ENCODE data around the gene PXDC1.

PXDC1 gene

DNA sequence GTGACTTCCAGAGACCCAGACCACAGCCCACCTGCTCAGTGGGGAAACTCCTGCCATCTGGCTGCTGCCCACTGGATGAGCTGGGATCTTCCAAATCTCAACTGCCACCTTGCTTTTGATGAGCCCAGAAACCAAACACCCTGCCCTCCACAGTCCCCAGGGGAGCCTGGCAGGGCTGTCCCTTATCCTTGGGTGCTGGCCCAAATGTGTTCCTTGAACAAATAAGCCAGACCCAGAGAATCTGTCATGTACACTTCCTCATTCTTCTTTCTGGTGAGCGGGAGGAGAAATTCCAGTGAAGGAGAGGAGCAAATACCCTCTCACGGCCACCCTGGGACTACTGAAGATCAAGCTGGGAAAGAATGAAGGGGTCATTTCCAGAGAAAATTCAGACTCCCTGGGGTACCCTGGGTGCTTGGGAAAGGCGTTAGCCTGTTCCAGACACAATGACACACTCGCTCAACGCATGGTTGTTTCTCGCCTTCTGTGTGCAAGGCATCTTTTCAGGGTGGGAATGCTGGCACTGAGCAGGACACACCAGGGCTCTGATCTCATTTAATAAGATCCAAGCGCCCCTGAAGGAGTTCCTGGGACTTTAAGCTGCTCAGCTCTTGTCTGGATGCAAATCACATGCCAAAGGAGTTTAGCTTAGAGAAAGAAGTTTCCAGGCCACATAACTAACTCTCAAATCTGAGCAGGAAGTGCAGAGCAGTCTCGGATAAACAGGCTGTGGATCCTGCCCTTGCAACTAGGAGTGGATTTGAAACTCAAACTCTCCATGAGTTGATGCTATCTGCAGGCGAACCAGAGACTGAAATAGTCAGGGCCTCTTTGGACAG is 38.5 kb downstream of the PXDC1 start:
- no peak for DNase-seq (ENCODE audit: low spot score in 2 of 2)
- Mint-ChIP-seq H3K27me3 (peaks cover 11% of the 10 kb centered on the region), H3K9me3 (no peaks in the 10 kb centered on the region), H3K4me1 (no peaks in the 10 kb centered on the region), H3K36me3 (ENCODE audit: insufficient read depth) (no peaks in the 10 kb centered on the region), H3K4me3 (no peak overlapping the region), H3K27ac (ENCODE audit: low read depth) (no peak overlapping the region)
- ATAC-seq (replicated peaks; ENCODE audit: extremely low read depth, poor library complexity, severe bottlenecking) = no peak

DNA sequence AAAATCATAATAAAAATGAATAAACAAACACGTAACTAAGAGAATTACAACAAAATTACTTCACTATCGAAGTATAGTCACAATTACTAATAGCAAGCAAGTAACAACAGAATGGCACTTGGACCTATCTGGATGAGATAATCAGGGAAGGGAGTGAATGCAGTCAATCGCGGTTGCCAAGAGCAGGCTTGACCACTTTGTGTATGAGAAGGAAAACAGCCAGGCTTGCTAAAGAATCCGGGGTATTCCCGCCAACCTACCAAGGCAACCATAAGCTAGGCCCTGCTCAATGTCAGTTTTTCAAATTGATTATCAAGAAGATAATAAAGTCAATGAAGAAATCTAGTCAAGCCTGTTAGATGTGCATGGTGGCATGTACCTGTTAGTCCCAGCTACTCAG is 39.7 kb downstream of the PXDC1 start:
- H3K36me3 Mint-ChIP-seq (ENCODE audit: insufficient read depth) = no peaks in the 10 kb centered on the region
- no peak overlapping the region for H3K4me3 Mint-ChIP-seq
- no peak for DNase-seq (ENCODE audit: low spot score in 2 of 2)
- H3K27ac Mint-ChIP-seq (ENCODE audit: low read depth) = no peak overlapping the region
- H3K4me1 Mint-ChIP-seq = no peaks in the 10 kb centered on the region
- no peaks in the 10 kb centered on the region for H3K9me3 Mint-ChIP-seq
- no peak for ATAC-seq (replicated peaks; ENCODE audit: extremely low read depth, poor library complexity, severe bottlenecking)
- peaks cover 16% of the 10 kb centered on the region for H3K27me3 Mint-ChIP-seq

- Mint-ChIP-seq H3K27ac (ENCODE audit: low read depth) (no peak overlapping the region), H3K27me3 (peaks cover 21% of the 10 kb centered on the region), H3K4me3 (no peak overlapping the region), H3K9me3 (no peaks in the 10 kb centered on the region), H3K36me3 (ENCODE audit: insufficient read depth) (no peaks in the 10 kb centered on the region), H3K4me1 (no peaks in the 10 kb centered on the region)
- DNase-seq (ENCODE audit: low spot score in 2 of 2) (no peak), ATAC-seq (replicated peaks; ENCODE audit: extremely low read depth, poor library complexity, severe bottlenecking) (no peak)
Measured at GRCh38 chr6:3710403-3710802, 41.1 kb downstream of the PXDC1 start.

DNA sequence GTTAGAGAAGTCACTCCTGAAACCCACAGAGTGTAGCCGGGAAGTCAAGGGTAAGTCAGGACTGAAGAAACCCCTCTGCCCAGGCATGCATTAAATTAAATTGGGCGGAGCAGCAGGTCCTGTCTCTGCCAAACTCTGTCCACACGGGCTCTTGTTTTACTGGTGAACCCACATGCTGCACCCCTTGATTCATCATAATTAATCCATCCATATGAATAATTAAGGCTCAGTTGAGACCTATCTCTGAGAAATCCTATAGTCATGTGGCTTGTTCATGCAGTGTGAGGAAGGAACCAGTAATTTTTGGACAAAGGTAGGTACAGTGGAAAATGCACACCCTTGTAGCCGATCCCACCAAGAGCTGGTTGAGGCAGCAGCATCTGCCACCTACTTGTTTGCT is 43.0 kb downstream of the PXDC1 start:
- Mint-ChIP-seq H3K4me3 (no peak overlapping the region), H3K4me1 (no peaks in the 10 kb centered on the region), H3K36me3 (ENCODE audit: insufficient read depth) (no peaks in the 10 kb centered on the region), H3K27me3 (peaks cover 37% of the 10 kb centered on the region), H3K9me3 (no peaks in the 10 kb centered on the region), H3K27ac (ENCODE audit: low read depth) (no peak overlapping the region)
- ATAC-seq (replicated peaks; ENCODE audit: extremely low read depth, poor library complexity, severe bottlenecking) (no peak), DNase-seq (ENCODE audit: low spot score in 2 of 2) (no peak)

- ATAC-seq (replicated peaks; ENCODE audit: extremely low read depth, poor library complexity, severe bottlenecking) (no peak), DNase-seq (ENCODE audit: low spot score in 2 of 2) (no peak)
- Mint-ChIP-seq H3K4me1 (no peaks in the 10 kb centered on the region), H3K9me3 (no peaks in the 10 kb centered on the region), H3K4me3 (no peak overlapping the region), H3K36me3 (ENCODE audit: insufficient read depth) (no peaks in the 10 kb centered on the region), H3K27me3 (peaks cover 43% of the 10 kb centered on the region), H3K27ac (ENCODE audit: low read depth) (no peak overlapping the region)
Measured at GRCh38 chr6:3707751-3708412, 43.6 kb downstream of the PXDC1 start.

GRCh38 chr6:3707024-3707423 is 44.5 kb downstream of the PXDC1 start:
- ATAC-seq (replicated peaks; ENCODE audit: extremely low read depth, poor library complexity, severe bottlenecking) (no peak), DNase-seq (ENCODE audit: low spot score in 2 of 2) (no peak)
- Mint-ChIP-seq H3K4me1 (no peaks in the 10 kb centered on the region), H3K9me3 (no peaks in the 10 kb centered on the region), H3K4me3 (no peak overlapping the region), H3K36me3 (ENCODE audit: insufficient read depth) (no peaks in the 10 kb centered on the region), H3K27ac (ENCODE audit: low read depth) (no peak overlapping the region), H3K27me3 (peaks cover 51% of the 10 kb centered on the region)

DNA sequence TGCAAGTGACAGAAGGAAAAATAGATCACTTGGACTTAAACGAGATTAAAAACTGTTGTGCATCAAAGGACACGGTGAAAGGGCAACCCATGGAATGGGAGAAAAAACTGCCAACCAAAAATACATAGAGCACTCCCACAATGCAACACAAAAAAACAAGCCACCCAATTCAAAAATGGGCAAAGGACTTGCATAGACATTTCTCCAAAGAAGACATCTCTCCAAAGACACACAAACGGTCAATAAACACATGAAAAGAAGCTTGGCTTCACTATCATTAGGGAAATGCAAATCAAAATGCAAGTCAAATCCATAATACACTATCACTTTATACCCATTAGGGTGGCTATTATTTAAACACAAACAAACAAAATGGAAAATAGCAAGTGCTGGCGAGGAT is 45.0 kb downstream of the PXDC1 start:
- no peaks in the 10 kb centered on the region for H3K9me3 Mint-ChIP-seq
- no peak for ATAC-seq (replicated peaks; ENCODE audit: extremely low read depth, poor library complexity, severe bottlenecking)

GRCh38 chr6:3701631-3702030 is 49.9 kb downstream of the PXDC1 start:
- no peaks in the 10 kb centered on the region for H3K9me3 Mint-ChIP-seq
- H3K27ac Mint-ChIP-seq (ENCODE audit: low read depth) = no peak overlapping the region
- H3K36me3 Mint-ChIP-seq (ENCODE audit: insufficient read depth) = no peaks in the 10 kb centered on the region
- ATAC-seq (replicated peaks; ENCODE audit: extremely low read depth, poor library complexity, severe bottlenecking) (no peak), DNase-seq (ENCODE audit: low spot score in 2 of 2) (no peak)
- no peak overlapping the region for H3K4me3 Mint-ChIP-seq
- H3K4me1 Mint-ChIP-seq = no peaks in the 10 kb centered on the region
- H3K27me3 Mint-ChIP-seq = peaks cover 65% of the 10 kb centered on the region

More for the DNA sequence above, 45.0 kb downstream of the PXDC1 start:
- no peak overlapping the region for H3K4me3 Mint-ChIP-seq
- no peaks in the 10 kb centered on the region for H3K4me1 Mint-ChIP-seq
- H3K36me3 Mint-ChIP-seq (ENCODE audit: insufficient read depth) = no peaks in the 10 kb centered on the region
- H3K27me3 Mint-ChIP-seq = peaks cover 51% of the 10 kb centered on the region
- H3K27ac Mint-ChIP-seq (ENCODE audit: low read depth) = no peak overlapping the region
- no peak for DNase-seq (ENCODE audit: low spot score in 2 of 2)

- H3K27me3 Mint-ChIP-seq = peaks cover 66% of the 10 kb centered on the region
- no peak for DNase-seq (ENCODE audit: low spot score in 2 of 2)
Measured at GRCh38 chr6:3699231-3699630, 52.3 kb downstream of the PXDC1 start.

DNA sequence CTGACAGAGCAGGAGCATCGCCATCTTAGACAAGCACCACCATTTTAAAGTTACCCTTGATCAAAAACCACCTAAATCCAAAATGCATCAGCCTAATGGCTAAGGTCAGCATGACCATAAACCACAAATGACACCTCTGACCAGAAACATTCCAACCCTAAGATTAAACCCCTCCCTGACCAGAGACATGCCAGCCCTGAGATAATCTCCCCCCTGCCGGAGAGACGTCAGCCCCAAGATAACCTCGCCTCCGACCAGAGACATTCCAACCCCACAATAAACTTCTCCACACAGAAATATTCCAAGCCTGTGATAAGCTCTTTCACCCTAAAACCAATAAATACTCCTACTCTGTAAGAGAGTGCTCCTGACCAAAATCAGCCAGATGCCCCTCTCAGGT is 53.5 kb downstream of the PXDC1 start:
- Mint-ChIP-seq H3K27ac (ENCODE audit: low read depth) (no peak overlapping the region), H3K36me3 (ENCODE audit: insufficient read depth) (no peaks in the 10 kb centered on the region), H3K27me3 (peaks cover 56% of the 10 kb centered on the region), H3K4me3 (no peak overlapping the region), H3K9me3 (no peaks in the 10 kb centered on the region), H3K4me1 (no peaks in the 10 kb centered on the region)
- ATAC-seq (replicated peaks; ENCODE audit: extremely low read depth, poor library complexity, severe bottlenecking) = no peak
- DNase-seq (ENCODE audit: low spot score in 2 of 2) = no peak

More at GRCh38 chr6:3699231-3699630, 52.3 kb downstream of the PXDC1 start:
- no peaks in the 10 kb centered on the region for H3K9me3 Mint-ChIP-seq
- no peaks in the 10 kb centered on the region for H3K4me1 Mint-ChIP-seq
- no peaks in the 10 kb centered on the region for H3K36me3 Mint-ChIP-seq (ENCODE audit: insufficient read depth)
- H3K4me3 Mint-ChIP-seq = no peak overlapping the region
- no peak for ATAC-seq (replicated peaks; ENCODE audit: extremely low read depth, poor library complexity, severe bottlenecking)
- H3K27ac Mint-ChIP-seq (ENCODE audit: low read depth) = no peak overlapping the region

DNA sequence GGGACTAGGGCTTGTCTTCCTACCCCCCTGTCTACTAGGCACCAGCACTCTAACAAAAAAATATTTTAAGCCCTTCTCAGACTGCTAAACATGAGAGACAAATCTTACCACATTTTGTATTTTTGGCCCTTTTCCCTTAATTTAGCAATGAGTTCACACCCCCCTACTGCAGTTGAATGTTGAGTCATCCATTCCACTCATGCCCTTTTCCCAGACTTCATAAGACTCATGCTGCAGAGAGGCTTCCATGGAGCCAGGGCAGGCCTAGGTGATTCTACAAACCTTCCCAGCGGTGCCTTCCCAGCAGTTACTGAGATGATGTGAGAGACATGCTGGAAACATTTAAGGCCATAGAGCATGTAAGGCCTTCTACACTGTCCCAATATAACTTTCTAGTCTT is 53.9 kb downstream of the PXDC1 start:
- Mint-ChIP-seq H3K4me1 (no peaks in the 10 kb centered on the region), H3K27ac (ENCODE audit: low read depth) (no peak overlapping the region), H3K27me3 (peaks cover 52% of the 10 kb centered on the region), H3K4me3 (no peak overlapping the region), H3K9me3 (no peaks in the 10 kb centered on the region), H3K36me3 (ENCODE audit: insufficient read depth) (no peaks in the 10 kb centered on the region)
- no peak for ATAC-seq (replicated peaks; ENCODE audit: extremely low read depth, poor library complexity, severe bottlenecking)
- no peak for DNase-seq (ENCODE audit: low spot score in 2 of 2)

DNA sequence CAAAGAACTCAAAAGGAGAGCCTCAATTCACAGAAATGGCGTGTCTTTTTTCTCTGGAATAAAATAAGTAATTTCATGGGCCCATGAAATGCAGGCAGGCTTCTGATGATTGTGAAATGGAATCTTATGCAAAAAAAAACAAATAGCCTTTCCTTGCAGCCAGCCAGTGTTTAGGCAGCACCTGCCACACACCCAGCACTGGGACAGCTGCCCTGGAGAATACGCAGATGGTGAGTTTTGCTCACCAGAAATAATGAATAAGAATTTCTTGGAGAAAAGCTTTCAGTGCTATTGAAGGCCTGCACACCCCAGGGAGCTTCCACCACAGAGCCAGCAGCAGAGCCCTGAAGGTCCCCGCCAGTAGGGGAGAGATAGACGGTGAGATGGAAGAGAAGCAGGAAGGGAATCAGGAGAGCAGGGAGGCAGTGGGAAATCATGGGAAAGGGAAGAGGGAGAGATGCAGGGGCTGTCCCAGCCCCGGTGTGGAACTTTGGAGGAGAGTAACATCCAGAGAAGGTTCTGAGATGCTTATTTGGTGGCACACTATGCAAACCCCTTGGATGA is 54.9 kb downstream of the PXDC1 start:
- Mint-ChIP-seq H3K4me3 (no peak overlapping the region), H3K36me3 (ENCODE audit: insufficient read depth) (no peaks in the 10 kb centered on the region), H3K9me3 (no peaks in the 10 kb centered on the region), H3K4me1 (no peaks in the 10 kb centered on the region), H3K27ac (ENCODE audit: low read depth) (no peak overlapping the region), H3K27me3 (peaks cover 47% of the 10 kb centered on the region)
- no peak for ATAC-seq (replicated peaks; ENCODE audit: extremely low read depth, poor library complexity, severe bottlenecking)
- no peak for DNase-seq (ENCODE audit: low spot score in 2 of 2)

Measured in central memory CD8-positive, alpha-beta T cell (primary cell).